IMR-90 (cell line): ENCODE data around the gene NPW. TPM values are rescaled to one million over a fixed set of nuclear protein-coding genes. Genes with fewer than 3 reads are reported as not detected.

Source experiments
- ATAC-seq: fragments of 200-7000 bp; cut with Tn5 transposase; 2 replicates; pipeline ENCODE4 v1.9.1; 2020; ENCODE audit warnings: low read depth, mild to moderate bottlenecking, moderate library complexity
- BruUV-seq: library from RNA; stranded (reverse); fragments of 400-500 nt; replicated peaks from 2 replicates; lab custom pipeline; 2021; lab: Mats Ljungman, UMichigan
- CTCF ChIA-PET: fragments of 300-600 bp; formaldehyde crosslinking; extraction: SDS; loops from one replicate; lab custom pipeline; 2021; ENCODE audit warnings: antibody characterized with exemption; lab: Yijun Ruan, JAX
- POLR2A ChIA-PET: fragments of 300-600 bp; sonication (Branson Sonifier 250); formaldehyde crosslinking; loops from one replicate; lab custom pipeline; 2022; ENCODE audit warnings: antibody characterized with exemption; ENCODE audit not compliant: unreplicated experiment; lab: Charles Lee
- DNase-seq: peaks from one replicate; pipeline ENCODE4 v3.0.0; 2013
- H2AFZ ChIP-seq: replicated peaks from 2 replicates; pipeline ENCODE3; 2013; ENCODE audit warnings: low read length, mild to moderate bottlenecking; ENCODE audit not compliant: poor library complexity
- H2AK5ac ChIP-seq: 2 replicates; pipeline ENCODE4 v1.6.1; 2013; ENCODE audit warnings: low read depth, low read length, inconsistent platforms
- H2AK9ac ChIP-seq: replicated peaks from 2 replicates; pipeline ENCODE3; 2013; ENCODE audit warnings: mild to moderate bottlenecking, low read depth, low read length, moderate library complexity; ENCODE audit not compliant: poor library complexity
- H2BK120ac ChIP-seq: 2 replicates; pipeline ENCODE4 v1.6.1; 2013; ENCODE audit warnings: low read depth, low read length, inconsistent platforms
- H2BK15ac ChIP-seq: 3 replicates; pipeline ENCODE4 v1.6.1; 2013; ENCODE audit warnings: low read depth, low read length, inconsistent platforms
- H2BK20ac ChIP-seq: 2 replicates; pipeline ENCODE4 v1.6.1; 2013; ENCODE audit warnings: low read depth, mild to moderate bottlenecking, inconsistent platforms, low read length, moderate library complexity
- H2BK5ac ChIP-seq: 2 replicates; pipeline ENCODE4 v1.6.1; 2013; ENCODE audit warnings: mild to moderate bottlenecking, low read depth, low read length, inconsistent platforms; ENCODE audit not compliant: poor library complexity, severe bottlenecking
- H3K14ac ChIP-seq: replicated peaks from 2 replicates; pipeline ENCODE4 v1.6.1; 2013; ENCODE audit warnings: low read depth, low read length, inconsistent platforms
- H3K18ac ChIP-seq: 2 replicates; pipeline ENCODE4 v1.6.1; 2013; ENCODE audit warnings: low read depth, low read length, control low read depth
- H3K23ac ChIP-seq: 2 replicates; pipeline ENCODE4 v1.6.1; 2013; ENCODE audit warnings: low read depth, low read length, inconsistent platforms
- H3K27ac ChIP-seq: 2 replicates; pipeline ENCODE4 v1.5.1; 2013; ENCODE audit warnings: mild to moderate bottlenecking, control low read depth, low read length; ENCODE audit not compliant: insufficient read depth
- H3K27me3 ChIP-seq: 2 replicates; pipeline ENCODE4 v1.6.1; 2013; ENCODE audit warnings: low read length; ENCODE audit not compliant: control insufficient read depth, insufficient read depth
- H3K36me3 ChIP-seq: 2 replicates; pipeline ENCODE4 v1.6.1; 2013; ENCODE audit warnings: low read length, mixed read lengths; ENCODE audit not compliant: control insufficient read depth, insufficient read depth
- H3K4ac ChIP-seq: 2 replicates; pipeline ENCODE4 v1.6.1; 2013; ENCODE audit warnings: low read depth, low read length, inconsistent platforms
- H3K4me1 ChIP-seq: 2 replicates; pipeline ENCODE4 v1.6.1; 2013; ENCODE audit warnings: low read length, mixed read lengths; ENCODE audit not compliant: control insufficient read depth, insufficient read depth
- H3K4me2 ChIP-seq: 2 replicates; pipeline ENCODE4 v1.6.1; 2013; ENCODE audit warnings: low read depth, mild to moderate bottlenecking, control low read depth, low read length, moderate library complexity
- H3K4me3 ChIP-seq: 2 replicates; pipeline ENCODE4 v1.5.1; 2013; ENCODE audit warnings: low read depth, mild to moderate bottlenecking, control low read depth, low read length, moderate library complexity; ENCODE audit not compliant: insufficient read depth
- H3K56ac ChIP-seq: 2 replicates; pipeline ENCODE4 v1.6.1; 2013; ENCODE audit warnings: low read length, inconsistent platforms; ENCODE audit not compliant: insufficient read depth; ENCODE audit errors: extremely low read depth
- H3K79me1 ChIP-seq, 2 experiments: 2 replicates each; pipeline ENCODE4 v1.6.1; 2013; ENCODE audit warnings: low read length in 2 of 2, inconsistent platforms in 1 of 2, low read depth in 1 of 2
- H3K9ac ChIP-seq: 2 replicates; pipeline ENCODE4 v1.6.1; 2013; ENCODE audit warnings: low read depth, low read length, control low read depth
- H3K9me1 ChIP-seq: 2 replicates; pipeline ENCODE4 v1.6.1; 2013; ENCODE audit warnings: low read length, inconsistent platforms; ENCODE audit not compliant: insufficient read depth
- H3K9me3 ChIP-seq: 2 replicates; pipeline ENCODE4 v1.6.1; 2013; ENCODE audit warnings: low read length; ENCODE audit not compliant: control insufficient read depth, insufficient read depth
- H4K20me1 ChIP-seq: 2 replicates; pipeline ENCODE4 v1.6.1; 2013; ENCODE audit warnings: low read length, inconsistent platforms; ENCODE audit not compliant: insufficient read depth
- H4K5ac ChIP-seq: 2 replicates; pipeline ENCODE4 v1.6.1; 2013; ENCODE audit warnings: mild to moderate bottlenecking, low read depth, low read length, control low read depth
- H4K8ac ChIP-seq, 2 experiments: 2 replicates each; pipeline ENCODE4 v1.6.1; 2013; ENCODE audit warnings: low read depth in 2 of 2, low read length in 2 of 2, control low read depth in 1 of 2, inconsistent platforms in 1 of 2
- H4K91ac ChIP-seq: 2 replicates; pipeline ENCODE4 v1.6.1; 2013; ENCODE audit warnings: low read depth, low read length, inconsistent platforms; ENCODE audit not compliant: insufficient read depth
- CEBPB ChIP-seq: IDR thresholded peaks from 2 replicates; pipeline ENCODE4 v1.6.1; 2012; ENCODE audit warnings: low read depth, low read length, improper control_type of control experiment
- WGBS, 2 experiments: methylation state at CpG; one replicate each; pipeline versions ENCODE4 v1.1.5 to v1.1.7; 2013; ENCODE audit warnings: missing lambda C conversion rate in 2 of 2; ENCODE audit not compliant: insufficient read length in 1 of 2; ENCODE audit errors: extremely low coverage in 2 of 2; 5-methylcytosine and 5-hydroxymethylcytosine counted together
- dilution Hi-C: fragments of 300-500 bp; cut with HindIII; formaldehyde crosslinking; loops from one replicate; pipeline ENCODE4 v1.14.3; 2018; ENCODE audit warnings: low sequenced_read_pairs; ENCODE audit not compliant: unreplicated experiment
- in situ Hi-C: fragments of 300-500 bp; cut with MboI; formaldehyde crosslinking; loops from 3 replicates; pipeline ENCODE4 v1.14.3; 2019; ENCODE audit warnings: low sequenced_read_pairs, inconsistent platforms, mixed read lengths
- intact Hi-C: fragments of 100-400 bp; cut with micrococcal nuclease; formaldehyde crosslinking; loops from 2 replicates; pipeline ENCODE4 v1.10.0; 2022
- polyA plus RNA-seq, 3 experiments: library from polyadenylated mRNA; depleted of rRNA; stranded (reverse); fragments of >200 nt; gene quantifications; 2 replicates each; pipeline ENCODE4 v1.2.3, GENCODE V29; 2012; ENCODE audit warnings: low replicate concordance in 1 of 3
- total RNA-seq: library from RNA; depleted of rRNA; stranded (reverse); fragments of >200 nt; gene quantifications from 2 replicates; pipeline ENCODE4 v1.2.3, GENCODE V29; 2012
- TF ChIP-seq, protein P1 (sequence below): conservative IDR thresholded peaks from 2 replicates; pipeline ENCODE4 v1.5.1; 2012; ENCODE audit warnings: mild to moderate bottlenecking, low read depth, low read length, improper control_type of control experiment

NPW gene
- total and polyA plus RNA-seq, 2 of the 4 experiments (the other 2 are of a cell fraction), result 0.18 to 2.0 TPM

DNA sequence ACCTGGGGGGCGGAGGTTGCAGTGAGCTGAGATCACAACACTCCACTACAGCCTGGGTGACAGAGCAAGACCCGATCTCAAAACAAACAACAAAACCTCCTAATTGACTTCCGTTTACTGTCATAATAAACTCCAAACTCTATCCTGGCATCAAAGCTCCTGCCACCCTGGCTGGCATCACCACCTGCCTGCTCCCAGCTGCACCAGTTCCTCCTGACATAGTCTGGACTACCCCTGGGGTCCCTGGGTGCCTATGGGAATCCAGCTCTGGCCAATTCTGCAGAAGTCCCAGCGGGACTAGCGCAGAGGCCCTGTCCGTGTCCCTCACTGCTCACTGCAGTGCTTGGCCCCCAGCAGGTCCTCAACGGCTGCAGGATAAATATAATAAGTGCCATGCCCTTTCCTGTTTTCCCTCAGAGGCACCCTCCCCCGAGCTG is 27.3 kb downstream of the NPW start:
- in situ Hi-C loops, result no loop called here
- Histone ChIP-seq H3K4ac (peak overlapping the region; percentile 80), H3K56ac (peak overlapping the region; percentile 28; the same call in 1 of the 2 replicates), H3K4me3 (peak overlapping the region; percentile 67), H3K14ac (peak overlapping the region; percentile 10), H2AK5ac (peak overlapping the region; percentile 58), H3K79me1 (peaks cover 21 to 51% of the 10 kb centered on the region in 2 experiments), H3K9me3 (no peaks in the 10 kb centered on the region), H2BK20ac (no peak overlapping the region), H2BK15ac (no peak overlapping the region), H3K23ac (peak overlapping the region; percentile 45; the same call in 1 of the 2 replicates), H2AFZ (peak overlapping the region; percentile 93), H3K4me2 (peak overlapping the region; percentile 61), H3K9me1 (peaks cover 10% of the 10 kb centered on the region), H4K8ac (peak overlapping the region; percentile 15 to 71; a peak in 2 of 4 replicates), H3K4me1 (peaks cover 13% of the 10 kb centered on the region), H2AK9ac (peak overlapping the region; percentile 93), H3K27ac (peak overlapping the region; percentile 33), H4K20me1 (no peaks in the 10 kb centered on the region; the same call in none of the 2 replicates), H2BK5ac (peak overlapping the region; percentile 60), H4K91ac (peak overlapping the region; percentile 63), H3K9ac (peak overlapping the region; percentile 33), H2BK120ac (peak overlapping the region; percentile 47; the same call in 1 of the 2 replicates), H3K27me3 (no peaks in the 10 kb centered on the region), H3K18ac (no peak overlapping the region), H3K36me3 (peaks cover 16% of the 10 kb centered on the region), H4K5ac (peak overlapping the region; percentile 31; the same call in 1 of the 2 replicates)
- dilution Hi-C loops, result no loop called here
- WGBS, 2 experiments, result 12% methylated on average over 5 of the region's 8 CpGs; no CpG with 5 or more reads in 1 of the 2 experiments
- TF ChIP-seq, protein P1, sequence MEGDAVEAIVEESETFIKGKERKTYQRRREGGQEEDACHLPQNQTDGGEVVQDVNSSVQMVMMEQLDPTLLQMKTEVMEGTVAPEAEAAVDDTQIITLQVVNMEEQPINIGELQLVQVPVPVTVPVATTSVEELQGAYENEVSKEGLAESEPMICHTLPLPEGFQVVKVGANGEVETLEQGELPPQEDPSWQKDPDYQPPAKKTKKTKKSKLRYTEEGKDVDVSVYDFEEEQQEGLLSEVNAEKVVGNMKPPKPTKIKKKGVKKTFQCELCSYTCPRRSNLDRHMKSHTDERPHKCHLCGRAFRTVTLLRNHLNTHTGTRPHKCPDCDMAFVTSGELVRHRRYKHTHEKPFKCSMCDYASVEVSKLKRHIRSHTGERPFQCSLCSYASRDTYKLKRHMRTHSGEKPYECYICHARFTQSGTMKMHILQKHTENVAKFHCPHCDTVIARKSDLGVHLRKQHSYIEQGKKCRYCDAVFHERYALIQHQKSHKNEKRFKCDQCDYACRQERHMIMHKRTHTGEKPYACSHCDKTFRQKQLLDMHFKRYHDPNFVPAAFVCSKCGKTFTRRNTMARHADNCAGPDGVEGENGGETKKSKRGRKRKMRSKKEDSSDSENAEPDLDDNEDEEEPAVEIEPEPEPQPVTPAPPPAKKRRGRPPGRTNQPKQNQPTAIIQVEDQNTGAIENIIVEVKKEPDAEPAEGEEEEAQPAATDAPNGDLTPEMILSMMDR, result 0 out of 2 replicates have a peak, but pooled peaks have one; percentile 9
- TF ChIP-seq CEBPB, result no peak
- no TSS peak for BruUV-seq
- ChIA-PET CTCF (interaction anchor here (1.0 kb wide), 1 partner anchor 24 kb away, joined by 4 read pairs; no protein-coding TSS in a partner anchor), POLR2A (interaction anchor here (0.6 kb wide), 1 partner anchor 82 kb away, joined by 3 read pairs; no protein-coding TSS in a partner anchor)
- intact Hi-C loops, result loop anchor here (1.0 kb wide), 1 partner anchor 24 kb away; no protein-coding TSS in a partner anchor
- DNase-seq, result no peak
- ATAC-seq, result no peak; the same call in 1 of the 2 replicates
